HG03280 (cell line): ENCODE results near the gene DUSP28.

Experiments
- ATAC-seq: cut with Tn5 transposase; IDR thresholded peaks from one replicate; pipeline ENCODE4 v1.9.1; 2021; ENCODE audit warnings: mild to moderate bottlenecking, moderate library complexity; ENCODE audit not compliant: unreplicated experiment

The DUSP28 gene

DNA sequence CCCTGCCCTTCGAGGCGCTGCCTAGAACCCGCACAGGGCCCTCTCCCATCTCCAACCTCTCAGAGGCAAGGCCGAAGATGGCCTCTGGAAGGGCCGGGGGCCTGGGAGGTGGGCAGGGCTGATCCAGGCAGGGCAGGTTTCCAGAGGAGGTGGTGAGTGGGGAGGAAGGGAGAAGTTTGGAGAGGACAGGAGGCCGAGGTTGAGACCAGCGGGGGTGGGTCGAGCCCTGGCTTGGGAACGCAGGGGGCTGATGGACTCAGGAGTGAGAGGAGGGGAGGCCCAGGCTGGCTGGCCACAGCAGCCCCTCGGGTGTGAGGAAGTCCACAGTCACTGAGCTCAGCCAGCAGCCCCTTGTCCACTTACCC is 36.9 kb downstream of the DUSP28 start:
- ATAC-seq = no peak

DNA sequence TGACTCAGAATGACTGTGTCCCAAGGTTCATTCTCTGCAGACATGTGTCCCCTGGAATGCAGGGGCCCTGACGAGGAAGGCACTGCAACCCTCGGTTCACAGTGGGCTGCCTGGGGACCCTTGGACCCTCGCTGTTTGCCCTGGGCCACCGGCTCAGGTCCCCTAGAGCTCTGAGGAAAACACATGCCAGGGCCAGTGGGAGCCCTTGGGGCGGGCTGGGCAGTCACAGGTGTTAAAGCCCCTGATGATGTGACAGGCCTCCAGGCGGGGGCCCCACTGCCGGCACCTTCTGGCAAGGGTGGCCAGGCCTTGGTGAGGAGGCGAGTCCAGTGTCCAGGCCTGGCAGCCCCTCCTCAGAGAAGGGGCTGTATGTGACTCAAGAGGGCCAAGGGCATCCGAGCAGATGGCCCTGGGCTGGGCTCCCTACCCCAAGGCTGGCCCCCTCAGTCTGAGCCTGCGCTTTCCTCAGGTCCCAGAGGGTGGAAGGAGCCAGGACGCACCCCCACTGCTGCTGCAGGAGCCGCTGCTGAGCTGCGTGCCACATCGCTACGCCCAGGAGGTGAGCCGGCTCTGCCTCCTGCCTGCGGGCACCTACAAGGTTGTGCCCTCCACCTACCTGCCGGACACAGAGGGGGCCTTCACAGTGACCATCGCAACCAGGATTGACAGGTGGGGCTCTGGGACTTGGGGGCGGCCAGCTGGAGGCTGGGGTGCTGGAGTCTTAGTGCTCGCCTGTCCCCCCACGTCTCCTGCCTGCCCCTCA is 37.4 kb downstream of the DUSP28 start:
- no peak for ATAC-seq

DNA sequence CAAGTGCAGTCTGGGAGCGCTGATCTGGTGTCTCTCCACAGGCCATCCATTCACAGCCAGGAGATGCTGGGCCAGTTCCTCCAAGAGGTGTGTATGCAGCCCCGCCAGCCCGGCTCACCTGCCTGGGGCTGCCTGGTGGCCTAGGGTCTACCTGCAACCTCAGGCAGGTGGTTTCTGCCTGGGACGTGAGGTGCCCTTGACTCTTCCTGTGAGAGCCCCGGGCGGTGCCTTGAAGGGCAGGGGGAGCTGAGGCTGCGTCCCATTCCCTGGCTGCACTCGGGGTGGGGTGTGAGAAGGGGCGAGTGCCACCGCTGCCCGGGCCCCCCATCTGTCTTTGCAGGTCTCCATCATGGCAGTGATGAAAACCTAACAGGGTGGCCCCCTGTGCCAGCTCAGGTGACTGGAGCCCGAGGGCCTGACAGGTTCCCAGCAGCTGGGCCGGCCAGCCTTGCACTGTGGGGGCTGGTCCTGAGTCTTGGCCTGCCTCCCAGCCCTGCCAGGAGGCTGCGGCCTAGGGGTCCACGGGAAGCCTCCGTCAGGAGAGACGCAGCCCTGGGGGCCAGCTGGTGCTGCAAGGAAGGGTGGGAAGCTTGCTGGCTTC is 38.3 kb downstream of the DUSP28 start:
- no peak for ATAC-seq

DNA sequence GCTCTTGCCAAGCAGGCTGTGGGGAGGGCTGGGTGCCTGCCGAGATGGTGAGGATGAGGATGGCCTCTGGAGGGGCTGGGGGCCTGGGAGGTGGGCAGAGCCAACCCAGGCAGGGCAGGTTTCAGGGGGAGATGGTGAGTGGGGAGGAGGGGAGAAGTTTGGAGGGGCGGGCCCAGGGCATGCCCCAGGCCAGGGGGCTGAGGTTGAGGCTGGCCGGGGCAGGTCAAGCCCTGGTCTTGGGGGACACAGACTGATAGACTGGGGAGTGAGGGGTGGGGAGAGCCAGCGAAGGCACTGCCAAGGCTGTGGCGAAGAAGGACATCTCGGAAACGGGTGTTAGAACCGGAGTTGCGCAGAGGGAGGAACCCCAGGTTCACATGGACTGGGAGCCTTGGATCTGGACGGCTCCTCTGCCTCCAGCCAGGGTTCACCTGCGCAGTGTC is 39.0 kb downstream of the DUSP28 start:
- ATAC-seq = no peak

DNA sequence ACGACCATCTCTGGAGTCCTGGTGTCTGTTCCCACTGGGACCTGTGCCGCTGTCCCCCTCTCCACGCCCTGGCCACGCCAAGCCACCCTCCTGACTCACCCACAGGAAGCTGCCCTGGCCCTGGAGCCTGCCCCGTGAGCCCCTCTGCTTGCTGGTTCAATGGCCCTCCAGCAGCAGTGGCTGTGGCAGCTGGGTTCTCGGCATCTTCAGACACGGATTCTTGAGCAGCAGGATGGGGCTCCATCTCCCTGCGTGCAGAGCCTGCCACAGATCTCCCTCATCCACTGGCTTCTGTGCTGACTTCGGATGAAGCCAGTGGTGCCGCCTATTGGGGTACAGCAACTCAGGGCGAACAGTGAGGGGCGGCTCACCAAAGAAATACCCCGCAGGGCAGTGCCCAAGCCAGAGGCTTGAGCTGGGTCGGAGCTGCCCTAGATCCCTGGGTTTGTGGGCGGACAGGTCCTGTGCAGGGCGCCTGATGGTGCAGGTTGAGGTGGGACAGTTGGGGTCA is 40.3 kb downstream of the DUSP28 start:
- ATAC-seq = no peak

DNA sequence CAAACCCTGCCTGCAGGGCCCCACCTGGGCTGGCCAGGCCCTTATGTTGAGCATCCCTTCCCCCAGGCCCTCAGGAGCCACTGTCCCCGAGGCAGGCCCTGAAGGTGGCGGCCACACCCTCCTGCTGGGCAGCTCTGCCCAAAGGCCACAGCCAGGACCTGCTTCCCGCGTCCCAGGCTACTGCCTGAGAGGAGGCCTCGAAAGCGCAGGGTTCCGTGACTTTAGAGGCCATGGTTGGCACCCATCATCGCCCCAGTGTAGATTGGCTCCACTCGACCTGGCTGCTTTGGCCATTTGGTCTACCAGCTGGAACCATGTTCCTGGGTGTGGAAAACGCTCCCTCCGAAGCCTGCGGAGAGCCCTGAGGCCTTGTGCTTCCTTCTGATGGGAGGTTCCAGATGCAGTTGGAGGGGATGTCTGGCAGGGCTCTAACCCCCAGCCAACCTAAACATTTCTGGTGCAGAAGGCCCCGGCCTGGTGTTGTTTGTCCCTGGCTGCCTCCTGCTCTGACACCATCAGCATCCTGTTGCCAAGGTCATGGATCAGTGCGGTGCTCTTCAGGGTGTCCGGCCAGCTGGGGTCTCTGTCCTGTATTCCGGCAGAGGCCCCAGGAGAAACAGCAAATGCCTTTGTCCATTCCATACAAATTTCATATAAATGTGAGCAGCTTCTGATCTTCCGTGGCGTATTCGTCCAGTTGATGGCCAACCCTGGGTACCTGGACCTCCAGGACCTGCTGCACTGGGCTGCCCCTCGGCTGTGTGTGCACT is 41.1 kb downstream of the DUSP28 start:
- no peak for ATAC-seq

DNA sequence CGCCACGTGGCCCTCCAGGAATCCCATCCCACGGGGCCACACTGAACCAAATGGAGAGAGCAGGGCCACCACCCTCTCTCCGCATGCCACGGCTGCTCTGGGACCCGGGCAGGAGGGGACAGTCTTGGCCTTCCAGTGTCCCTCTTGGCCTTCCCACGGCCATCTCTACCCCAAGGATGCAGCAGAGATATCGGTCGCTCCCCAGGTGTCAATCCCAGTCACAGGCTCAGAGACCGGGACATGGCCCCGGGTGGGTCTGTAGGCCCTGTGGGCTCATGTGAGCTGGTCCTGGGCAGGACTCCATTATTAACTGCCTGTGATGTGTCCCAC is 41.6 kb downstream of the DUSP28 start:
- ATAC-seq = no peak

DNA sequence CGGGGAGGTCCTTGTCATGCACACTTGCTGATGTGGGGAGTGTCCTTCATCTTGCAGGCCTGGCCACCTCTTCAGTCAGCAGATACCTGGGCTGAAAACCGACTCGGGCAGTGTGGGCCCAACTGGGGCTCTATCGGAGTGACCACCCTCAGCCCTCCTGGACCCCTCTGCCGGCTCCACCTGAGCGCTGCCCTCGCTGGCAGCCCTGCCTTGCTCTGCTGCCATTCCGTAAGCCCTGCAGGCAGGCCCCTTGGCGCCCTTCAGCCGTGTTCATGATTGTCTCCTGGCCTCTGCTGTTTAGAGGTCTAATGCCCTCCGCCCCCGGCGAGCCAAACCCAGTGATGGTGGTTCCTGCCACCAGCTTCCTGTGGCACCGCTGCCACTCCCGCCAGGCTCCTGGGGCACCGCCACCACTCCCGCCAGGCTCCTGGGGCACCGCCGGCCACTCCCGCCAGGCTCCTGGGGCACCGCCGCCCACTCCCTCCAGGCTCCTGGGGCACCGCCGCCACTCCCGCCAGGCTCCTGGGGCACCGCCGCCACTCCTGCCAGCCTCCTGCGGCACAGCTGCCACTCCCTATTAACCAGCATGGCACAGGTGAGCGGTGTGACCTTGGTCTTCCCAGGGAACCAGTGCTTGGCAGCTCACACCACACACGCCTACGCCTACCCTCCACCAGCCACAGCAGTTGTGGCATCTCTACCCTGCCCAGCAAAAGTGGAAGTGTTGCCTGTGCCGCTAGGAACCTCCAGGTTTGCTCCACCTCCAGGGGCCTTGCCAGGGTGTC is 42.3 kb downstream of the DUSP28 start:
- no peak for ATAC-seq

DNA sequence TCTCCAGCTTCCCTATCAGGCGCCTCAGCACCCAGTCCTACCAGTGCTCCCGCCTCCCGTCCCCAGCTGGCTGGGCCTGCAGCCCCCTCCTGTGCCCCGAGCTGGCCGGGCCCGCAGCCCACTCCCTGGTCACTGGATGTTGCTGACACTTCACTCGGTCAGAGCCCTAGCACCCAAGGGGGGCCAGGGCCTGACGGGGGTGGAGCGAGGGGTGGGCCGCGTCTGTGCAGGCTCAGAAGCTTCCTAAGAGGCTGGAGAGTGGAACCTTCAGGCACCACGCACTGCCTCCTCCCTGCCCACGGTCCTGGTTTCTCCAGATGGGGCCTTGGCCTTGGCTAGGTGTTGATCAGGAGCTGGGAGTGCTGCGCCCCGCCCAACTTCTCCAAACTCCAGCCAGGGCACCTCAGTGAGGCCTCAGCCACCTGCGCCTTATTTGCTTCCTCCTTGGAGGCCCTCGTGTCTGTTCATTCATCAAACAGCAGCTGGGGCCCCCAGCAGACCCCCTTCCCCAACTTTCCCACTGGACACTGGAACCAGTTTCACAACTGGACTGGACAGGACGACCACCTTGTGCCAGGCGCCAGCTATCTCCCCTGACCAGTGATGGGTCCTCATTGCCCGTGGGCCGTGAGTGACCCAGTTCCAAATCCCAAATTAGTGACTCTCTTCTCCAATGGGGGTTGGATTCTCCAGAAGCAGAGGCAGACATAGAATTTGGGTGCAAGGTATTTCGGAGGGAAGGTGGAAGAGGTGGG is 43.1 kb downstream of the DUSP28 start:
- ATAC-seq = no peak

DNA sequence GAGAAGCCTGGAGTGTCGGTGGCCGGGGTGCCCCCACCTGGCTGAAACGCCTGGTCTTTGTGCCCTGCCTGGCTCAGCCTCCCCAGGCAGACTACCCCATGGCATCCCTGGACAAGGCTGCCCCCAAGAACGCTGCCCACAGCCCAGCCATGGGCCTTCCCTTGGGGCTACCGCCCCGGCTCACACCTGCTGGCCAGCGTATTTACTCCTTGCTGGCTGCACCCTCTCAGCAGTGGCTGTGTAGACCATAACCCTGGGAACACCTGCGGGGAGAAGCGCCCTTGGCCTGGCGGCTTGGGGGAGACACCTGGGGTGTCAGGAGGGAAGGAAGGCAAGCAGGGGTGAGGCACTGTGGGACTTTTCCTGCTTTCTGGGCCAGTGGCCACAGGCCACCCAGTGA is 43.7 kb downstream of the DUSP28 start:
- no peak for ATAC-seq

DNA sequence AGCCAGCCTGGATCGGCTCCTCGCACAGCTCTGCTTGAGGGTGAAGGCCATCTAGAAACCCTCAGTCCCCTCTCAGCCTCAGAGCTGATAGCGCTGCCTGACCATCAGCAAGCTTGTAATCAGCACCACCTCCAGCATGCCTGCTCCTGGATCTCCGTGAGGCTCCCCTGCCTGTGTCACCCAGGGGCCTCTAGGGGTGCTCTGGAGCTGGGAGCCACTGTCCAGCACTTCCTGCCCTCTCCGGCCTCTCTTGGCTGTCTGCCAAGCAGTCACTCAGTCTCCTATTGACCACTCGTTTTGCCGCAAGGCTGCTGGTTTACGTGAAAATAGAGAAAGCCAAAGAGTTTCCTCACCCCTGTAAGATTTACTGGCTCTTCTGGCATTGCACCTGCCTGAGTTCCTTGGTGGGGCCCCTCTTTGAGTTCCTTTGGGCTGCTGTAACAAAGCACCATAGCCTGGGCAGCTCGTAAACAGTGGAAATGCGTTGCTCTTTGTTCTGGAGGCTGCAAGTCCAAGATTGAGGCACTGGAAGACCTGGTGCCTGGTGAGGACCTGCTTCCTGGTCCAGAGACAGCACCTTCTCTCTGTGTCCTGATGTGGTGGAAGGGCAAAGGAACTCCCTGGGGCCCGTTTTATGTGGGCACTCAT is 44.3 kb downstream of the DUSP28 start:
- no peak for ATAC-seq

DNA sequence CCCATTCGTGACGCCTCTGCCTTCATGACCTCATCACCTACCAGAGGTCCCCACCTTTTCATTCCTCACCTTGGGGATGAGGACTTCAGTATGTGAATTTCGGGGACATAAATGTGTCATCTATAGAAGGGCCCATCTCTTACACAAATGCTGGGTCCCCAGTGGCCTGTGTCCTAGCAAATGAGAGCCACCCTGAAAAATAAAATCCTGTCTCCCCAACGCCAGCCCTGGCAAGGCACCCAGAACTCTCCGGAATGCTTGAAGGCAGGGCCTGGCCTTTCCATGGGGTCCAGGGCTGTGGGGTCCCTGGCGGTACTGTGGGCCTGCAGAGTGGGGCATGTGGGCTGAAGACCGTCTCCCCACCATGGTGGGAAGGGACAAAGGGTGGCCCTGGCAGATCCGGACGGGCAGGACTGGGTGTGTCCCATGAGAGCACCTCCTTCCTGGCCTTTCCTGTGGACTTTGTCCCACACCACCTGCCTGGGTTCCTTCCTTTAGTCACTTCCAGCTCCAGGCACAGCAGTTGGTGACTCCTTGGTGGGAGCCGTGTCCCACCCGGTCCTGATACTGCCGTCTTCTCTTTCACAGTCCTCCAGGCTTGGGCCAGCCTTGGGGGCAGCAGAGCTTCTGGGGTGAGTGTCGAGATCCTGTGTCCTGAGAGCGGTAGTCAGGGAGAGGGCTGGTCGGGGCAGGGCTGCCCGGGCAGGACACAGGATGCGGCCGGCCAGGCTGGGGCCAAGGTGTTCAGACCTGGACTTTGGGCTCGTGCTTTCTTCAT is 45.0 kb downstream of the DUSP28 start:
- ATAC-seq = no peak

DNA sequence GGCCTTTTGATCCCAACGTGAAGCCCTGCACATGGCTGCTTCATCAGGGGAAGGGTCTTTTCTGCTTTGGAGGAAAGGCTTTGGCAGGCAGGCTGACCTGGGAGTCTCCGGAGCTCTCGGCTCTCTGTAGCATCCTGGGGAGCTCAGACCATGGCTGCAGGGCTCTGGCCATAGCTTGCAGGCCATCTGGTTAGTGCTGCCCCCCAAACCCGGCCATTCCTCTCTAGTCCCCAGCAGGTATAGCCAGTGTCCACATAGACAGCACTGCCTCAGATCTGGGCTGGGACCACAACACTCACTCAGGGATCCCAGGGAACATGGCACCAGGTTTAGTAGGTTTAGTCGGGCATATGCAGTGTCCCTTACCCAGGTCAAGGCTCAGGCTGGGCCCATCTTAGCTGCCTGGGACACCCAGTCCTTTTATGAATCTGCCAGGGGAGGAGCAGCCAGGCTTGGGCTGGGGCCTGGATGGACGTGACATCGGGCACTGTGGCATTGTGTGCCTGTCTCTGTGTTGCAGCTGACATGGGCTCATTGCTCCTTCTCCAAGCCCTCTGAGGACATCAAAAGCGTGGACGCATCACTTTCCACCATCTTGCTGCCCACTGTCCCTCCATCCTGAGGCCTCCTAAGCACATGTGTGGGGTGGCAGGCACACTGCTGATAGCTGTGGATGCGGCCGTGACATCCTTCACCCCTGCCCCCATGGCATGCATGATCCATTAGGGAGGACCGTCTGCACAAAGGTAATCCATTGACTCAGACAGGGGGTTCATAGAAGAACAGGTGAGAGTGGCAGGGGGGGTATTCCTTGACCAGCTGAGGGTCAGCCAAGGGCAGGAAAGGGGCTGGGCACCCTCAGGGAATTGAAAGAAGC is 45.9 kb downstream of the DUSP28 start:
- ATAC-seq = no peak

DNA sequence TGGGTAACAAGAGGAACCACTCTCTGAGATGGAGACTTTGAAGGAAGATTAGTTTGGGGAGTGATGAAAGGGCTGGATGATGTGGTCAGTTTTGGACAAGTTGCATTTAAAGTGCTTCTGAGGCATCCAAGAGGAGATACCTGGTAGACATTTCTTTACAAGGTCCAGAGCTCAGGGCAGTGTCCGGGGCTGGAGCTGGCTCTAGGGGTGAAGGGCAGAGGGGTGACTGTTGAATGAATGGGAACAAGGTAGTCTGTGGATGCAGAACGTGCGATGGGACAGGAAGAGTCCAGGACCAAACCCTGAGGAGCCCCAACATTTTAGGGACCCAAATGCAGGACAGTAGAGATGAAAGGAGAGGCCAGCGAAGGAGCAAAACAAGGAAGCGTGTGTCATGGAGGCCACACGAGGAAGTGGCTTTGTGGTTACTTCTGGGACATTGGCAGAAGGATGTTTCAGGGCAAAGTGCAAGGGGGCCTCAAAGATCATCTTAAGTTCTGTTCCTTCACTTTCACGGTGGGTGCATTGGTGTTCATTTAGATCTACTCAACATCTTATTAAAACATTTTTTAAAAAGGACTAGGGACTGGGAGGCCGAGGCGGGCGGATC is 51.5 kb downstream of the DUSP28 start:
- ATAC-seq = no peak
